GM12892 (cell line): ENCODE measurements around the gene KLHL24.

Experiments
- POLR2A ChIP-seq: IDR thresholded peaks from 2 replicates; pipeline ENCODE4 v1.6.1; 2011; ENCODE audit warnings: low read depth, low read length, control low read depth
- POLR2AphosphoS5 ChIP-seq: IDR thresholded peaks from 2 replicates; pipeline ENCODE4 v1.6.1; 2011; ENCODE audit warnings: low read depth, low read length, control low read depth
- TAF1 ChIP-seq: IDR thresholded peaks from 2 replicates; pipeline ENCODE4 v1.6.1; 2011; ENCODE audit warnings: low read depth, mild to moderate bottlenecking, control low read depth, low read length, borderline replicate concordance

DNA sequence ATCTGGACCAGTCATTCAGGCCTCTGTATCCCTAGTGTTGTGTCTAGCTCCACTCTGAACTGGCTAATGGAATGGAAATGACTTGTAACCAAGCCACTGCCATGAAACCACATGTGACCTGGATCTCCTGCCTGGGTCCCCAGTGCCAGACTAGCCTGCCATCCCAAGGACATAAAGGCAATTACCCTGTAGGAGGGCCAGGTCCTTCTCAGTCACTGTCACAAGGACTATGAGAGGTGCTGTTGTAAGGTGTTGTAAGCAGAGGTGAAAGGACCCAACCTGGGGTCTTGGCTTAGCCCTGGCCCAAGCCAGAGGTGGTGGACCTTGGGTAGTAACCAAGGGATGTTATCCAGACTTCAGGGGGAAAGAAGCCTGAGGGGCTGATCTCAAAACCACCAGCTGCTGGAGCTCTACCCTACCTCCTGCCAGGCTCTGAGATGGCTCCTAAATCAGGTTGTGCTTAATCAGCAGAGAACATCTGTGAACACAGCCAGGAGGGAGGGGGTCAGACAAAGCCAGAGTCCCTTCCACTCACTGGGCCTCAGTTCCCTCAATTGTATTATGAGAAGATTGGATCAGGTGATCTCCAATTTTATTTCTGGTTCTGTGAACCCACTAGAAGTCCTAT lies 15.7 kb upstream of the KLHL24 start:
- TF ChIP-seq POLR2AphosphoS5, result no peak
- TF ChIP-seq POLR2A, result no peak
- no peak for TF ChIP-seq TAF1
